HG03575 (cell line): ENCODE results near the gene HUNK.

ENCODE experiments used
- ATAC-seq: cut with Tn5 transposase; IDR thresholded peaks from one replicate; pipeline ENCODE4 v1.9.1; 2021; ENCODE audit not compliant: unreplicated experiment, insufficient number of reproducible peaks, low FRiP score; ENCODE audit errors: extremely low read depth

Gene HUNK

DNA sequence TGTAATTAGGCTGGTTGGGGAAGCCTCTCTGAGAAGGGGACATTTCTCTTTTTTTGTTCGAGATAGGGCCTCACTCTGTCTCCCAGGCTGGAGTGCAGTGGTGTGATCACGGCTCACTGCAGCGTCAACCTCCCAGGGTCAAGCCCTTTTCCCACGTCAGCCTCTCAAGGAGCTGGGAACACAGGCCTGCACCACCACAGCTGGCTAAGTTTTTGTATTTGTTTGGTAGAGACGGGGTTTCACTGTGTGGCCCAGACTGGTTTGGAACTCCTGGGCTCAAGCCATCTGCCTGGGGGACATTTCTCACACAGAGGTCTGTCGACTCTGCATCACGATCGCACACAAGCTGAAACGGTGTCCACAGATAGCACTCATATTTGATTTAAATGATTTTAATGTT lies 39.7 kb downstream of the HUNK start:
- no peak for ATAC-seq

DNA sequence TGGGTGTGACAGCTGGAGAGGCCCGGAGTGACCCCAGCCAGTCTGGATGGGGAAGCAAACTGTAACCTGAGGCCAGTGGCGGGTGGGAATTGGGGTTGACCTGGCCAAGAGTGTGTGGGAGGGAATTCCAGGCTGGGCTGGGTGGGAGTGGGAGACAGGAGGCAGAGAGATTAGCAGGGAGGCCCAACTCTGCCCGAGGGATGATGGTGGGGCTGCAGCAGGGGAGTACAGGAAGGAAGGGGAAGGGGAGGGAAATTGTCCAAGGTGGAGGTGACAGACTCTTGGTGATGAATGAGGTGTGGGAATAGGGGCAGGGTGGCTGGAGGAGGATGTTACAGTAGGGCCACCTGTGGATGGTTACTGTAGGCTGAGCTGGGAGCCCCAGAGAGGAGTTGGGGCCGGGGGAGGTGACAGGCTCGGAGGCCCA lies 40.4 kb downstream of the HUNK start:
- ATAC-seq: no peak

DNA sequence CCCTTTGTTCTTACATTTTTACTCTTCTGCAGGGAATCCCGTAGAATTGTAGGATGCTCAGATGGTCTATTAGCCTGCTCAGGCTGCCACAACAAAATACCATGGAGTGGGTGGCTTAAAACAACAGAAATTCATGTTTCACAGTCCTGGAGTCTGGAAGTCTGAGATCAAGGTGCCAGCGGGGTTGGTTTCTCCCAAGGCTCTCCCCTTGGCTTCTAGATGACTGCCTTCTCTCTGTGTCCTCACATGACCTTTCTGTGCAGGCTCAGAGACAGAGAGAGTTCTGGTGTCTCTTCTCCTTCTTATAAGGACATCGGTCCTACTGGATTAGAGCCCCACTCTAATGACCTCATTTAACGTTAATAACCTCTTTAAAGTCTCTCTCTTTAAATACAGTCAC lies 41.7 kb downstream of the HUNK start:
- ATAC-seq: no peak

DNA sequence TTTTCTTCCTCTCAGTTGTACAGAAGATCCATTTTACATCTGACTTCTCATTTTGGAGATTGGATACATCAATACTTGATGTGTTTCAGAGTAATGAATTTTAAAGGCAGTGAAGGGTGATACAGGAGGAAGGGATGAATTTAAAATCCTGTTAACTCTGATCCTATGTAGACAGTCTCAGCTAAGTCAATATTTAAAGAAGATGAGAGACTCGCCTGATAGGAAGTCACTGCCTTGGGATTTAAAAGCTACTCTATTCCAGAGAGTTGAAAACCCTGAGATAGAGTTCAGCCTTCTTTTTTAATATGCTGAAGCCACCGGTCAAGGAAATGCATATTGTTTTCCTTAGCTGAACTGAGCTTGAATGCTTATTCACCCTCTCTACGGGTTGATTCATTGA lies 42.7 kb downstream of the HUNK start:
- ATAC-seq: no peak

DNA sequence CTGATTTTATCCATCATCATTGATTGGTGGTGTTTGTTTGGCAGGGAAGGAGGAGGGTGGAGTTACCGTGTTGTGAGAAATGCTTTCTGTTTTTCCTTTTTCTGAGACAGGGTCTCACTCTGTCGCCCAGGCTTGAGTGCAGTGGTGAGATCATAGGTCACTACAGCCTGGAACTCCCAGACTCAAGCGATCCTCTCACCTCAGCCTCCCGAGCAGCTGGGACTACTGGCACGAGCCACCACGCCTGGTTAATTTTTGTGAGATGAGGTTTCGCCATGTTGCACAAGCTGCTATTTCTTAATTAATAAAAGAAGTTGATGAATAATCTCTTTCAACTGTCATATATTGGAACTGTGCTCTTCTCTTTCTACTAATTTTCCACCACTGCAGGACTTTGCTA lies 44.3 kb downstream of the HUNK start:
- ATAC-seq: no peak

DNA sequence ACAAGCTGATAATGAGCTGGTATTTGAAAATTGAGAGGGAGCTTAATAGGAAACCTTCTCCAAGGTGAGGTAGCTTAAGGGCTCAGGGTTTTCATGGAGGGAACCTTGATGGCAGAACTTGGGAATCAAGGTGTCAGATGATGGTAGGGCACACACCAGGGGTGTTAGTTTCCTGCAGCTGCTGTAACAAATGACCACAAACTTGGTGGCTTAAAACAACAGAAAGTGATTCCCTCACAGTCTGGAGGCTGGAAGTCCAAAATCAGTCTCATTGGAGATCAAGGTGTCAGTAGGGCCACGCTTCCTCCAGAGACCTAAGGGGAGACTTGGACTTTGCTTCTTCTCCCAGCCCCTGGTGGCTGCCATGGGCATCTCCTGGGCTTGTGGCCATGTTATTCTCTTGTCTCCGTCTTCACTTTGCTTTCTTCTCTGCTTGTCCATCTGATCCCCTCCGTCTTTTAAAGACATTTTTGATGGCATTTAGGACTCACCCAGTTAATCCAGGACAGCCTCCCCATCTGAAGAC lies 45.5 kb downstream of the HUNK start:
- ATAC-seq: no peak

DNA sequence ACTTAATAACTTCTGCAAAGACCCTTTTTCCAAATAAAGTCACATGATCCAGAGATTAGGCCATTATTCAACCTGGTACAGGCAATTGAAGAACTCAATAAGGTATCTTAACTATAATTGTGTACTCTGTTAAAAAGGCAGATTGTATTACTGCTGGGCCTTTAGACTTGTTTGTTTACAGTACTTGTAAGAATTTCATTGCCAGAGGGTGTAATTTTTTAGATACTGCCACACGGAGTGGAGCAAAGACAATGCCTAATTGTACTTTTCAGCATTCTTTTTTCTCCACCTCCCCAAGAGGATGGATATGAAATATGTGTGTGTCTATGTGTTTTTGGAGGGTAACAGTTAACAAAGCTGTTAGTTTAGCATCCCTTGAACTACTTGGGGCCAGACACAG lies 47.5 kb downstream of the HUNK start:
- no peak for ATAC-seq

DNA sequence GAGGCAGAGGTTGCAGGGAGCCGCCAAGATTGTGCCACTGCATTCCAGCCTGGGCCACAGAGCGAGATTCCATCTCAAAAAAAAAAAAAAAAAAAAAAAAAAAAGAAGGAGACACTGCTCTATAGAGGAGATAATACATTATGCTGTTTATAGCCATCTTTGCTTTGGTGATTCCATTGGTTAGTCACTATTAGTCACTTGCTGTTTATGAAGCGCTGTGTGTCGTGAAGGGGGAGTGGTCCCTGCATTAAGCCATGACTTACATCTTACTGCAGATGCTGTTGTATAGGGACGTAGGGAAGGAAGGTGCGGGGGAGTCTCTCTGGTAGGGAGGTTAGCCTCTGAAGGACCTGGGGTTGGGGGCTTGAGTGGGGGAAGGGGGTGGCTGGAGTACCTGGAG lies 48.3 kb downstream of the HUNK start:
- no peak for ATAC-seq

DNA sequence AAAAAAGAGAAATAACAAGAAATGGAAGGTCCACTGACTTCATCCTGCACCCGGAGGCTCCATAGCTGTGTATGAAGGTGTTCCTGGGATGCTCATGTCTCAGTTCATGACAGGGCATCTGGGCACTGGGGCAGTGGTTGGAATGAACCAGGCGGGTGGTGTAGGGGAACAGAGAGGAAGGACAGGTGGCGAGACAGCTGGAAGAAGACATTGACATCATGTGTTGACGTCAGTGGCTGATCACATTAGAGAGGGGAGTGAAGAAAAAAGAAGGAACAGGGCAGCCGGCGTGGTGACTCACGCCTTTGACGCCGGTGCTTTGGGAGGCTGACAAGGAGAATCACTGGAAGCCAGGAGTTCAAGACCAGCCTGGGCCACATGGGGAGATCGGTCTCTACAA lies 50.1 kb downstream of the HUNK start:
- ATAC-seq: no peak

DNA sequence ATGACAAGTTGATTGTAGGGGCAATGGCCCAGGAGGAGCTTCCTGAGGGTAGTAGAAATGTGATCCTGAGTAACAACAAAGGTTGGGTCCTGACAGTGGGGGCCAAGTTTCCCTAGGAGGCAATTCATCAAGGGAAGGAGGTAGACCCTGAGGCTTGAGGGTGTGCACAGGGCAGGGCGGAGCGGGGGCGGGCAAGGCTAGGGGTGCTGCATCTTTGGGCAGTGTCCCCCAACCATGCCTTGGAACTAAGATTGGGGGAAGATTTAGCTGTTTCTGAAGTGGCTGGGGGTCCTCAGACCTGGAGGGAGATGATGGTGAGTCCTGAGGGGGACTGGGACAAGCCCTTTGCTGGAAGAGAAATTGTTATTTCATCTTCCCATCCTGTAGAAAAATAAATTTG lies 50.9 kb downstream of the HUNK start:
- ATAC-seq: no peak

DNA sequence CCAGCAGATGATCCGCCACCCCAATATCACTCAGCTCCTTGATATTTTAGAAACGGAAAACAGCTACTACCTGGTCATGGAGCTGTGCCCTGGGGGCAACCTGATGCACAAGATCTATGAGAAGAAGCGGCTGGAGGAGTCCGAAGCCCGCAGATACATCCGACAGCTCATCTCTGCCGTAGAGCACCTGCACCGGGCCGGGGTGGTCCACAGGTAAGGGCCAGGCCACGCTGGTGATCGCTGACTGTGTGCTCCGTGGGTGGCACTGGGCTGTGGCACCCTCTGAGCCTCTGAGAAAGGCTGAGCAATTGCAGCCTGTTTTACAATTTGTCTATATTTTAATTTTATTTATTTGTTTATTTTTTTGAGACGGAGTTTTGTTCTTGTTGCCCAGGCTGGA lies 51.7 kb downstream of the HUNK start:
- ATAC-seq: no peak

DNA sequence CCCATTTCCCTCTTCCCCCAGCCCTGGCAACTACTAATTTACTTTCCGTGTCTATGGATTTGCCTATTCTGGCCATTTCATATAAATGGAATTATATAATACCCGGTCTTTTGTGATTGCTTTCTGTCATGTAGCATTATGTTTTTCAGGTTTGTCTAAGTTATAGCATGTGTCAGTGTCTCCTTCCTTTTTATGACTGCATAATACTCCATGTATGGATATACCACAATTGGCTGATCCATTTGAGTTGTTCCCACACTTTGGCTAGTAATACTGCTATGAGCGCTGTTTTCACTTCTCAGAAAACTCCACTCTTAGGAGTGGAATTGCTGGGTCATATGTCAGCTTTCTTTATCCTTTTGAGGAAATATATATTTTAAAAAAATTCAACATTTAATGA lies 53.7 kb downstream of the HUNK start:
- ATAC-seq: no peak

DNA sequence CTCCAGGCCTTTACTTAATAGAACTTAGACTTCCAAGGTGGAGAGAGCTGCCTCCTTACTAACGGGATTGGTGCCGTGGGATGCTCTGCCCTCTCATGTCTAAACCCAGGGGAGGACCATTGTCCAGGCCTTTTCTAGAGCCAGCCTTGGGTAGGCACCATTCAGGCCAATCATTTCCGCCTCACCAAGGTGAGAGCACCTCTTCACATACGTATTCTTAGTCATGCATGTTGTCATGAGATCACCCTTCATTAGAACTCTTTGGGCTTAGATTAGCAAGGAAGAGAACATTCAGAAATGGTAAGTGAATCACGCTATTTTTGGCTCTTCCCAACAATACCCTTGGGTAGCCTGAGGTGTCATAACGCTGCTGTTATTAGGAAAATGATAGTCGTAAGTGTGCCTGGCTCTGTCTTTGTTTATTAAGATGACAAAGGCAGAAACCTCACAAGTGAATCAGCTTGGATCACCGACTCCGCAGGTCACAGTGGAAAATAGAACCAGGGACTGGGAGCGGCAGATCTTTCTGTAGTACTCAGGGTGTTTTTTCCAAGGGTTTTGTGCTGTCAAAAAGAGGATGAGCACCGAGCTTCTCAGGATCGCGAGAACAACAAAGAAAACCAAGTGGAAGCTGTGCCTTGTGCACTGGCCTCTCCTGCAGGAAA lies 55.0 kb downstream of the HUNK start:
- no peak for ATAC-seq

DNA sequence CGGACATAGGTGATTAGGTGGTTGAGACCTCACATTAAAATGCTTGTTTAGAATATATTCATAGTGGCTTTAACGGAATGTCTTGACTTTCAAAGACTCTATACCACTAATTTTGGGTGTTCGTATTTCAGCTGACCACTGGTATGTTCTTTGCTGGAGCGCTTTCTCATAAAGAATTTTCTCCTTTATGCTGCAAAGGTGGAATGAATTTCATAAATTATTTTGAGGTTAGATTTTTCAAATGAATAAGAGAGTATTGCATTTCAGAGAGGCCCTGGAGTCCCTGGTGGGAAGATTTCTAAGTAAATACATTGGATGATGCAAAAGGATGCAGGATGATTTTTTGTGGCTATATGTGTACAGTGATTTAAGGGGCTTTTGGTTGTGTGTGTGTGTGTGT lies 55.8 kb downstream of the HUNK start:
- no peak for ATAC-seq

DNA sequence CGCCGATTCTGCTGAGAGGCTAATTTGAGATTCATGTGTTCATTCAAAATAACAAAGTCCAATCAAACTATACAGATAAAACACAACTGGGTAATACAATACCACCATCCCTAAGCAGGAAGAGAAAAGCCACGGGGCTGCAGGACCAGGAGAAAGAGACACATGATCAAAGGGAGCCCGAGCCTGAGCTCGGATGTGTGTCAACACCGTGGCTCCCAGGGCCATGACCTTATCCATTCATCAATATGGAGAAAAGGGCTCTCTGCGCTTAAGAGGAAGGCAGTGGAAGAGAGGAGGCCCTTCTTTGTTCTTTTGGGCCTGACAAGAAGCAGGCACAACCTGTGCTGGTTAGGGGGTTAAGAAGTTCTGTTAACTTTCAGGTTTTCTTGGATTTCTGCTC lies 56.7 kb downstream of the HUNK start:
- no peak for ATAC-seq

DNA sequence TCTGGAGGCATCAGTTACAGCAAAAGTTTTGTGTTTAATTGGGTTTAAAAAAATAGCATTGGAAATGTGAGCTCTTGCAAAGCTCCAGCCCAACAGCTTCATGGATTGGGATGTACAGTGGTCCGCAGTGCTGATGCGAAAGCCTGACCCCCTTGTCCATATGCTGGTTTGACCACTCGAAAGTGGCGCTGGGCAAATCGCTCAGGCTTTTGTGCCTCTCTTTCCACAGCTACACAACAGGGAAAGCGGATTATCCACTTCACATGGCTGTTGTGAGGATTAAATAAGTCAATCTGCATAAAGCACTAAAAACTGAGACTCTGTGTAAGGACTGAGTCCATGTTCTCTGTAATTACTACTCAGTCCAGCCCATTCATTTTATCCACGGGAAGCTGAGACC lies 57.2 kb downstream of the HUNK start:
- ATAC-seq: no peak

DNA sequence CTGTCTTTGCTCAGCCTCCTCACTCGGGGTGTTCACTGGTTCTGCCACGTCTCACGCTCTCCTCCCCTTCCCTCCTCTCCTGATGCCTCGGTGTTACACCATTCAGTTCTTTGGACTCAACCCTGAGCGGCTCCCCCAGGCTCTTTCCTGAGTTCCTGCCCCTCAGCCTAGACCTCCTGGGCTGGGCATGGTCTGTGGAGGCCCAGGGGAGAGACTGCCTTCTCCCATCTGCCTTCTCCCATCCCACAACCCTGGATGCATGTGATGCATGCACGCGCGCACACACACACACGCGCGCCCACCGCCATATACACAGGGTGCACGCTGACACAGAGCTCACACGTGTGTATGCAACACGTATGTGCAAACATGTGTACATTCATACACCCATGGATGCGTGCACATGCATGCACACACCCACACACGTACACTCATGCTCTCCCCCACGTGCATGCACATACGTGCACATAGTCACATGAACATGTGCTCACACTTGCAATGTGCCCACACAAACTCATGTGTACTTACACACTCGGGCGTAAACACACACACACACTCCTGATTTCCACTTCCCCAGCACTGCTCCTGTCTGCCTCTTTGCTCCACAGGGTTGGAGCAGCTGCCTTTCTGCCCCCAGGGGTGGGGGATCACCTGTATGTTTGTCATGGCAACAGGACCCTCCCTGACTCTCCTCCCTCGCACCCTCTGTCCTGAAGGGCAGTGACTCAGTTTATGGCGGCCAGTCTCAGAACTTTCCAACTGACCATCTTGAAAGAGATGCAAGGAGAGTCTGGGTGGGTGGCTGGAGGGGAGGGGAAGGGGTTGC lies 59.0 kb downstream of the HUNK start:
- ATAC-seq: no peak

DNA sequence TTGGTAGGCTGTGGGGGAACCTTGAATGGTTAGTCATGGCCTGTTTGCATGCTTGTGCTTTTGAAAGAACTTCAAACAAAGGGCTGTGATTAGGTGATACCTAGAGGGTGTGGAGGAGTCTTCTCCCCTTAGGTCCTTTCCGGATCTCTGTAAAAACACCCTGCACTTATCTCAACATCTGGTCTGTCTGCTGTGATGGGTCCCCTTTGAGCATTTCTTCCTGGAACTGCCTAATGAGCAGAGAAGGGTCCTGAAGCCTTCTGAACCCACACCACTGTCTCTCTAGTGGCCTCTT lies 59.6 kb downstream of the HUNK start:
- no peak for ATAC-seq

DNA sequence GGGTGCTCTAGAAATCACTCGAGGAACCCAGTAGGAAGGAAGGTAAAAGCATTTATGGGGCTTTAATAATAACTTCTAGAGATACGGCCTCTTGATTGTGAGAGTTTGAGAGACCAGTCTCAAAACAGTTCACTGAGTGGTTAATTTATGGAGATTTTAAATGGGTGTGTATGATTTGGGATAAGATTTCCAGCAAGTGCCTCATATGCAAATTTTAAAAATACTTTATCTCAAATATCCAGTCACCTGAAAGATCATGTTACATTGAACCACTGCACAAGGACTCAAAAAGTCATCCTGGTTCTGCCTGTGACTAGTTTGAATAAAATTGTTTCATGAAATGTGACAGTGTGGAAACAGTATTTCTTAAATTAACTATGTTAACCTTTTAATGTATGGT lies 64.5 kb downstream of the HUNK start:
- no peak for ATAC-seq

DNA sequence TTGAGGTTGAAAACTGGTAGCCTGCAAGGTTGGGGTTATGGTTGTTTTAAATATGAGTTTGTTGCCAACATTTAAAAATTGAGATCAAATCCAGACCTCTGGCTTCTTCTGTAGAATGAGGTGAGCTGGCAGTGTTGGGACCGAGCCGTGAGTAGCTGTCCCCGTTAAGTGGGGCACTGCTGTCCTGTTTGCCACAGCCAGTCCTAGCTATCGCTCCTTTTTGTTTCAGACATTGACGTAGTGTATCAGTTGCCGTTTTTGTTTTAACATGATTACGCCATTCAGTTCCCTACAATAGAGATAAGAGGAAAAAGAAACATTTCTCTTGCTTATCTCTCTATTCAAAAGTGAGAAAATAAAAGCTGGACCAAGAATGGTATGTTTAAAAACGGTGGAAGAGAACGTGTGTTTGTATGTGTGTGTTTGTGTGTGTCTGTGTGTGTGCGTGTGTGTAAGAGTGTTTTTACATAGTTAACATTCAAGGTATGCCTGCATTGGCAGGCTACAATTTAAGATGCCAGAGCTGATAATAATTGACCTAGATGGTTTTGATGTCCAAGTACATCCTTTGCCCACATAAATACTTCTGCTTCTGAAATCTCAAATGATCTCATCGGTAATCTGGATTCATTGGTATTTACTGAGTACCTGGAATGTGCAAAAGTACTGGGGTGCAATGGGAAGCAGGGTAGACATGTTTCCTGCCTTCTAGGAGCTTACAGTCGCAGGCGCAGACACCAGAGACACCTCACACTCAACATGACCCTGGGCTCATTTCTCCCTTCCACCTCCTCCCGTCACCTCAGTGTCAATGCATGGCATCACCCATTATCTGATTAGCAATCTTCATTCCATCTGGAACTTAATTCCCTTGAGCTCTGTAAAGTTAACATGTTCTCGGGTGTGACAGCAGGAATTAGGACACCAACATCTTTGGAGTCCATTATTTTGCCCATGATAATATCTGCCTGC lies 65.8 kb downstream of the HUNK start:
- ATAC-seq: no peak
